ENCODE results near the gene TRABD2B. TPM values are rescaled to one million over a fixed set of nuclear protein-coding genes. Genes with fewer than 3 reads are reported as not detected.

TRABD2B gene
- total and polyA plus RNA-seq, 2 of the 13 experiments (the other 11 are each of a cell fraction or from before 2014, with no cell fraction given), result 0.04 TPM; not detected in 1

- intact Hi-C loops (cut with micrococcal nuclease; ENCODE audit: unreplicated experiment) (no loop called here), in situ Hi-C loops (cut with HindIII; ENCODE audit: extremely low pct_ligation_motif_present, low pct_unique_long_range_greater_than_20kb) (no loop called here)
- Histone ChIP-seq H3K36me3 (replicated peaks in 1 of 2; ENCODE audit: control insufficient read depth in 1 of 2, insufficient read depth in 2 of 2, low read length in 2 of 2) (no peaks in the 10 kb centered on the region), H3K27ac (ENCODE audit: extremely low read length, insufficient read depth, low read length) (no peak overlapping the region), H3K9me3 (ENCODE audit: low read length) (no peaks in the 10 kb centered on the region), H3K27me3 (ENCODE audit: control insufficient read depth in 1 of 2, insufficient read depth in 2 of 2, low read length in 2 of 2) (peaks cover 1 to 21% of the 10 kb centered on the region in 2 experiments; a peak in 2 of 5 replicates), H3K9ac (ENCODE audit: insufficient read depth, low read depth, low read length) (no peak overlapping the region), H4K20me1 (ENCODE audit: insufficient read depth, low read length) (no peaks in the 10 kb centered on the region), H3K79me2 (ENCODE audit: insufficient read depth, low read length) (no peaks in the 10 kb centered on the region), H2AFZ (ENCODE audit: low read length) (no peak overlapping the region), H3K4me3 (replicated peaks in 1 of 3; ENCODE audit: insufficient read depth in 1 of 3, low read depth in 2 of 3, low read length in 3 of 3) (no peak overlapping the region), H3K4me1 (ENCODE audit: insufficient read depth, low read length) (peaks cover 12% of the 10 kb centered on the region; the same call in 1 of the 2 replicates), H3K4me2 (ENCODE audit: low read depth, low read length) (no peak overlapping the region)
- ATAC-seq, result no peak
- BruUV-seq (replicated peaks), result no TSS peak
- FAIRE-seq, result no peak
- TF ChIP-seq ZNF232 (CRISPR knock-in tag; IDR thresholded peaks at IDR 0.05; ENCODE audit: borderline replicate concordance) (no peak), ATF7 (IDR thresholded peaks at IDR 0.05) (peak; percentile 79), ATF7 (CRISPR knock-in tag; IDR thresholded peaks at IDR 0.05) (no peak), CREB1 (IDR thresholded peaks at IDR 0.05) (0 out of 2 replicates have a peak, but pooled peaks have one; percentile 3), CREB1 (CRISPR knock-in tag; IDR thresholded peaks at IDR 0.05) (no peak)
- DNase-seq (ENCODE audit: low spot score), result no peak
- ChIA-PET CTCF (ENCODE audit: low intra/inter-chr PET ratio, low total read pairs) (no interaction called here), POLR2A (no interaction called here)
- 39% methylated on average over 2 of the region's 2 CpGs for WGBS (ENCODE audit: low lambda C conversion rate)
These were observed 199.6 kb downstream of the TRABD2B start for GRCh38 chr1:47797575-47797974.

- no peak overlapping the region for H3K4me3 ChIP-seq (replicated peaks in 1 of 3; ENCODE audit: insufficient read depth in 1 of 3, low read depth in 2 of 3, low read length in 3 of 3)
- no peak overlapping the region for H3K27ac ChIP-seq (ENCODE audit: extremely low read length, insufficient read depth, low read length)
- ATAC-seq (no peak), DNase-seq (ENCODE audit: low spot score) (no peak), FAIRE-seq (no peak)
- peaks cover 0 to 15% of the 10 kb centered on the region in 2 experiments; a peak in 2 of 5 replicates for H3K27me3 ChIP-seq (ENCODE audit: control insufficient read depth in 1 of 2, insufficient read depth in 2 of 2, low read length in 2 of 2)
- no peaks in the 10 kb centered on the region for H3K9me3 ChIP-seq (ENCODE audit: low read length)
- no peaks in the 10 kb centered on the region for H4K20me1 ChIP-seq (ENCODE audit: insufficient read depth, low read length)
- no peak overlapping the region for H3K9ac ChIP-seq (ENCODE audit: insufficient read depth, low read depth, low read length)
- H2AFZ ChIP-seq (ENCODE audit: low read length), result no peak overlapping the region
- no peaks in the 10 kb centered on the region for H3K79me2 ChIP-seq (ENCODE audit: insufficient read depth, low read length)
- BruUV-seq (replicated peaks), result no TSS peak
- in situ Hi-C loops (cut with HindIII; ENCODE audit: extremely low pct_ligation_motif_present, low pct_unique_long_range_greater_than_20kb), result no loop called here
- H3K4me1 ChIP-seq (ENCODE audit: insufficient read depth, low read length), result peaks cover 10% of the 10 kb centered on the region; the same call in 1 of the 2 replicates
- no peak overlapping the region for H3K4me2 ChIP-seq (ENCODE audit: low read depth, low read length)
- intact Hi-C loops (cut with micrococcal nuclease; ENCODE audit: unreplicated experiment), result no loop called here
- no peak for TF ChIP-seq NCOA2 (CRISPR knock-in tag; IDR thresholded peaks at IDR 0.05)
- no peak for TF ChIP-seq SIN3B (IDR thresholded peaks at IDR 0.05; ENCODE audit: low read length)
- no peak for TF ChIP-seq HMGA1 (CRISPR knock-in tag; conservative IDR thresholded peaks at IDR 0.05)
- TF ChIP-seq ZNF687 (CRISPR knock-in tag; IDR thresholded peaks at IDR 0.05), result no peak
- no peak for TF ChIP-seq SRY (CRISPR knock-in tag; IDR thresholded peaks at IDR 0.05)
- TF ChIP-seq MYPOP (CRISPR knock-in tag; IDR thresholded peaks at IDR 0.05), result no peak
- TF ChIP-seq HNF4G (IDR thresholded peaks at IDR 0.05; ENCODE audit: borderline replicate concordance, low read depth, low read length), result no peak
- no peak for TF ChIP-seq HNF4G (CRISPR knock-in tag; IDR thresholded peaks at IDR 0.05; ENCODE audit: borderline replicate concordance, low read depth)
- no peak for TF ChIP-seq KLF11 (CRISPR knock-in tag; IDR thresholded peaks at IDR 0.05)
- TF ChIP-seq ZNF576 (CRISPR knock-in tag; IDR thresholded peaks at IDR 0.05), result no peak
- CTCF ChIA-PET (ENCODE audit: low intra/inter-chr PET ratio, low total read pairs), result no interaction called here
- WGBS (ENCODE audit: low lambda C conversion rate), result 61% methylated on average over 6 of the region's 6 CpGs
- no peaks in the 10 kb centered on the region for H3K36me3 ChIP-seq (replicated peaks in 1 of 2; ENCODE audit: control insufficient read depth in 1 of 2, insufficient read depth in 2 of 2, low read length in 2 of 2)
- POLR2A ChIA-PET, result no interaction called here
These were observed 200.6 kb downstream of the TRABD2B start for GRCh38 chr1:47796626-47797025.
